CD4-positive, alpha-beta T cell treated with Interferon gamma for 1 hour (primary cell): ENCODE results near the gene CIDEB.
A peak's percentile ranks its signal among the peaks of the same experiment; 100 is the strongest.

Experiments
- DNase-seq: peaks from one replicate; pipeline ENCODE4 v3.0.0-alpha.2; 2020

CIDEB gene

DNA sequence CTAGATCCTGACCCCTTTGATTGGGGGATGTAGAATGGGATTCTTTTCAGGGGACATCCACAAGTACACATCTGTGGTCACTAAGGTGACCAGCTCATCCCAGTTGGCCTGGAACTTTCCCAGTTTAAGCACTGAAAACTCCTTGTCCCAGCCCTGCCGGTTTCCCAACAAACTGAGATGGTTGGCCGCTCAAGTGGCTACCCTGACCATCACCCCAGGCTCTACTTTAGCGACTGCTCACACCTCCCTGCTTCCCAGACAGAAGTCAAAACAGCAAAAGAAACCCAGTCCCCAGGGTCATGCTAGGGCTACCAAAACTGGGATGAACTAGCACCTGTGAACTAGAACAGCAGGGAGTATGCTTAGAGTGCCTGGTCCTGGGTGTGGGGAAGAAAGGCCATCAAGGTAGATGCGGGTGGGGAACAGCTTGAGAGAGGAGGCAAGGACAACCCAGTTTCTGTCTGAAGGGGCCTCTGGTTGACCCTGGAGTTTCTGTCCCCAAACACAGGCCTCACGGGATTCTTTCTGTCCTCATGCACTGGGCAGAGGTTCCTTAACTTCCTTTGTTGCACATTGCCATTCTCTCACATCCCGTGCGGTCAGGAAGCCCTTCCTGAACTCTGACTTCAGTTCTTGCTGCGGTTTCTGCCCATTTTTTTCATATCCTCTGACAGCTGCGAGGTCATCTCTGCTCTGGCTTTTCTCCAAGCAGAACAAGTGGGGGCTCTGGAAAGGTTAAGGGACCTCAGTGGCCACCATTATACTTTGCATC is 5.1 kb upstream of the CIDEB start:
- peak; percentile 46 for DNase-seq

DNA sequence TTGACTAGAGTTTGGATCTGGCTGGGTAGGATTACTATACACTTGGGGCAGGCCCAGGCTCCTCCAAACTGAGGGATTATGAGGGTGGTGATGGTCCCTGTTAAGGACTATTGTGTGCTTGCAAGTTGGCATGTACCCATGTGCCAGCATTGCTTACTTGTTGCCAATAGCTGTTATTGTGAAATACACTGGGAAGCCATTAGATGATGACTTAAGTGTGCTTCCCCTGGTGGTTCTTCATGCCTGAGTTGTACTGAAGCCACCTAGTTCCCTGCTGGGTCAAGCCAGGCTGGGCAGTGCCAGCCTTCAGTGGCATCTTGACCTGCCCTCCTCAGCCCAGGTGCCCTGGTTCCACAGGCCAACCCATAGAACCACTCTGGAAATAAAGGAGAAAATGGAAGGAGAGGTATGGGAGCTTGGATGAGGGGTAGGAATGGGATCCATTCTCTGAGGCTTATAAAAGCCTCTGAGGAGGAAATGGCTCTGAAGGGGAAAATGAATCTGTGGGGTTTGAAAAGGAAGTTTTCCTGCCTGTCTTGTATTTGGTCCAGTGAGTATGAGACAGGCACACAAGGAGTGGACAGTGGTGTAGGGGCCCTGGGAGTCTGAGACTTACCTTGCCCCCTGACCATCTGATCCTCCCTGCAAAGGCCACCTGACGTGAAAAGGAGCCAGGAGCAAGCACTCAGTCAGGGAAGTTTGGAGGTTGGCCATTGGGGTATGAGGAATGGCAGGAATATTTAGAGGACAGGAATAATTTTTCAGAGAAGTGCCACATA is 4.2 kb upstream of the CIDEB start:
- no peak for DNase-seq

DNA sequence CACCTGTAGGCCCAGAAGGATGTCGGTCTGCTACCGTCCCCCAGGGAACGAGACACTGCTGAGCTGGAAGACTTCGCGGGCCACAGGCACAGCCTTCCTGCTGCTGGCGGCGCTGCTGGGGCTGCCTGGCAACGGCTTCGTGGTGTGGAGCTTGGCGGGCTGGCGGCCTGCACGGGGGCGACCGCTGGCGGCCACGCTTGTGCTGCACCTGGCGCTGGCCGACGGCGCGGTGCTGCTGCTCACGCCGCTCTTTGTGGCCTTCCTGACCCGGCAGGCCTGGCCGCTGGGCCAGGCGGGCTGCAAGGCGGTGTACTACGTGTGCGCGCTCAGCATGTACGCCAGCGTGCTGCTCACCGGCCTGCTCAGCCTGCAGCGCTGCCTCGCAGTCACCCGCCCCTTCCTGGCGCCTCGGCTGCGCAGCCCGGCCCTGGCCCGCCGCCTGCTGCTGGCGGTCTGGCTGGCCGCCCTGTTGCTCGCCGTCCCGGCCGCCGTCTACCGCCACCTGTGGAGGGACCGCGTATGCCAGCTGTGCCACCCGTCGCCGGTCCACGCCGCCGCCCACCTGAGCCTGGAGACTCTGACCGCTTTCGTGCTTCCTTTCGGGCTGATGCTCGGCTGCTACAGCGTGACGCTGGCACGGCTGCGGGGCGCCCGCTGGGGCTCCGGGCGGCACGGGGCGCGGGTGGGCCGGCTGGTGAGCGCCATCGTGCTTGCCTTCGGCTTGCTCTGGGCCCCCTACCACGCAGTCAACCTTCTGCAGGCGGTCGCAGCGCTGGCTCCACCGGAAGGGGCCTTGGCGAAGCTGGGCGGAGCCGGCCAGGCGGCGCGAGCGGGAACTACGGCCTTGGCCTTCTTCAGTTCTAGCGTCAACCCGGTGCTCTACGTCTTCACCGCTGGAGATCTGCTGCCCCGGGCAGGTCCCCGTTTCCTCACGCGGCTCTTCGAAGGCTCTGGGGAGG is 3.1 kb upstream of the CIDEB start, which contains the start of gene LTB4R:
Gene LTB4R, plus strand, starts transcription at position 857 of the 959 bp plus-strand sequence. CDS start 4,150 bp downstream, outside the sequence.
- DNase-seq = peak; percentile 76

DNA sequence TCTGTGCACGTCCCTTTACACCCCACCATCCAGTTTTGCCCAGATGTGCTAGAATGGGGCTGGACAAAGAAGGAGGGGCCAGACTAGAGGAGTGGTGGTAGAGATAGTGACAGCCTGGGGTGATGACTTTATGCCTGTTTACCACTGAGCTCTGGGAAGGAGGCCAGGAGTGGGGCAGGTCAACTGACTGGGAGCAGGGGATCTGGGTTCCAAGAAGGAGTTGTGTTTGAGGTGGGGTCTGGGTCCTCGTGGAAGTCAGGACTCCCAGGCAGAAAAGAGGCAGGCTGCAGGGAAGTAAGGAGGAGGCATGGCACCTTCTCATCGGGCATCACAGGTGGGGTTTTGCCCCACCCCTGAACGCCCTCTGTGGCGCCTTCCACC is 2.5 kb upstream of the CIDEB start:
- no peak for DNase-seq

DNA sequence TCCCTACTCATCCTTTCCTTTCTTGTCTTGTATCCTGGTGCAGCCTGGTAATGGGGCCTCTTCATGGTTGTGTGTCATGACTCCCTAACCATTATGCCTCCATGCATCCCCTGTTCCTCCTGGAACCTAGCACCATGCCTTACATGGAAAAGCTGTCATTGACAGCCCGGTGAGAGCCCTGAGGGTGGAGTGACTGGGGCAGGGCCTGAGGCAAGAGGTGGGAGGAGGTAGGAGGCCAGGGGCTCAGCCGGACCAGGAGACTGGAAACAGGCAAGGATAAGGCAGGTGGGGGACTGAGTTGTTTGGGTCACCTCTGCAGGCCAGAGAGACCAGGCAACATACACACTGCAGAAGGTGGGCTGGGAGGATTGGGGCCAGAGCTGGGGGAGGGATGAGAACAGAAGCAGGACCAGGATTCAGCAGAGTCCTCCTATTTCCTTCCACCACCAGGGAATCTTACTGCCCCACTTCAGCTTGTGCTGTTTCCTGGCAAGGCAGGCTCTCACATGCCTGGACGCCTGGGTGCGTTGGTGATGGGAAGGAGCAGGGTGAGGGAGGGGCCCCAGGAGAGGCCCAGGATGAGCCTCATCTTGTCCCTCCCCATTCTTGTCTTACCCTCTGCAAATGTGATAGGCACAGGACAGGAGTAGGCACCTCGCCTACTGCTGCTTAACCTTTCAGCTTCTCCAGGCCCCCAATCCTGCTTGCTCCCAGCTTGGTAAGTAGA is 1.9 kb upstream of the CIDEB start, which contains the start of gene LTB4R2:
Gene LTB4R2, plus strand, starts transcription at position 603 of the 727 bp plus-strand sequence. CDS start 525 bp downstream, outside the sequence.
- no peak for DNase-seq

DNA sequence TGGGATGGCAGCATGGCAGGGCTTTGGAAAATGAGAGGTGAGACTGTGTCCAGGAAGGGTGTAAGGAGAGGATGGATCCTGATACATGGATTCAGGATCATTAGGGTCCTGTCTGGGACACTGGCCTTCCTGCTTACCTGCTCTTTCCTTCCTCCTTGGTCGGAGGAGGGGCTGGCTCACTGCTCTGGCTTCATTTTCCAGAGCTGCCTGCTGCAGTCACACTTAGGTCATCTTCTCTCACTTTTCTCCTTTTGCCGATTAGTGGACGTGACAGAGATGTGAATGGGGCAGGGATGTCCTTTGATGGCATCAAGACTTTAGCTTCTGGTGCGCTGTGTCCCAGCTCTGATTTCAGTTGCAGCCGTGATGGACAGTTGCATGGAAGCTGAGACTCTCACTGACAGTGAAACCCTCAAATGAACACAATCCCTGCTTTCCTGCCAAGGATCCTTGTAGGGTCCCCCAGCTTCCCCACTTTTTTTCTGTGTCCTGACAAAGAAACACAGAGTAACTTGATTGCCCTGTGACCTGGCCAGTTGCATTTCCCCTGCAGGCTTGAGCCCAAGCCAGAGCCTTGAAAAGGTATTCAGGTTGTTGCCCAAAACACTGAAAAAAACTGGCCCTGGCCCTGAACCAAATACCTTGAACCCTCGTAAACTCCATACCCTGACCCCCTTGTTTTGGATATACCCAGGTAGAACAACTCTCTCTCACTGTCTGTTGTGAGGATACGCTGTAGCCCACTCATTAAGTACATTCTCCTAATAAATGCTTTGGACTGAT is 756 bp upstream of the CIDEB start:
- no peak for DNase-seq

DNA sequence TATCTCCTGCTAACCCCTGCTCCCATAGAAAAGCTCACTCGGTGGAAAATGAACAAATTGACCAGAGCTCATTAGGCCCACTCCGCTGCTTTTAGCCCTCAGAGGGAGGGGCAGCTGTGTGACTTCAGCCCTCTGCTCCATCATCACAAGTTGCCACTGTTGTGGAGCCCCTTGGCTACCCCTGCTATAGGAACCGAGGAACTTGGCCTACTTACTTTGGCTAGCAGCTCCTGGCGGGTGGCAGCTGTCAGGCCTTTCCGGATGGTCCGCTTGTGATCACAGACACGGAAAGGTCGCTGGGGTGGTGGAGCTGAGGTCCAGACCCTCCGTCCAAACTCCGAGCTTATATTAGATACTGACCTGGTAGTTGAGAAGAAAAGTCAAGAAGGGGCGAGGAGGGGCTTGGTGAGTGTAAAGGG is 612 bp downstream of the CIDEB start:
- no peak for DNase-seq

DNA sequence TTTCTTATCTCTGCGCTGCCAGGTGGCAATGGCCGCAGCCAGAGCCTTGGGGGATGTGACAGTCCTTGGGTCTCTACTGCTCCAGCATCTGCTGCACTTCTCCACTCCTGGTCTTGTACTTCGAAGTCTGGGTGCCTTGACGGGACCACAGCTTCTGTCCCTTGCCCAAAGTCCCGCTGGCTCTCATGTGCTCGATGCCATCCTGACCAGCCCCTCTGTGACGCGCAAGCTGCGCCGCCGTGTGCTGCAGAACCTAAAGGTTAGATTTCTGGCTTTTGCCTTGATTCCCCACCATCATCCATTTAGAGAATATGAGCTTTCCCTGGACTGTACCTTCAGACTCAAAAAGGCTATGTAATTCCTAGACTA is 3.8 kb downstream of the CIDEB start:
- DNase-seq = no peak

DNA sequence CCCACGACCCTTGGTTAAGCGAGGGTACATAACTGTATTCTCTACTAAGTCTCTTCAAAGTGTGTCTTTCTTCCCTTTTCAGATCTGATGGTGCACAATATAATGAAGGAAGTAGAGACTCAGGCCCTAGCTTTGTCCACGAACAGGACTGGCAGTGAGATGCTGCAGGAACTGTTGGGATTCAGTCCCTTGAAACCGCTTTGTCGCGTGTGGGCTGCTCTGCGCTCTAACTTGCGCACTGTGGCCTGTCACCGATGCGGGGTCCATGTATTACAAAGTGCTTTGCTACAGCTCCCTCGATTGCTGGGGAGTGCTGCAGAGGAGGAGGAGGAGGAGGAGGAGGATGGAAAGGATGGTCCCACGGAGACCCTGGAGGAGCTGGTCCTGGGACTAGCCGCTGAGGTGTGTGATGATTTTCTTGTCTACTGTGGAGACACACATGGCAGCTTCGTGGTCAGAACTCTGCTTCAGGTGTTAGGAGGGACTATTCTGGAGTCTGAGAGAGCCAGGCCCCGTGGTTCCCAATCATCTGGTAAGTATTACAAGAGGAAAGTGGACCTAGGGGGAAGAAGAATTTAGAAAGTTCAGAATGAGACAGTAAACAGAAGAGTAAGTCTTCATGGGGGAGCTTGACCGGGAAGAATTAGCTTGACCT is 7.3 kb downstream of the CIDEB start:
- DNase-seq = no peak

DNA sequence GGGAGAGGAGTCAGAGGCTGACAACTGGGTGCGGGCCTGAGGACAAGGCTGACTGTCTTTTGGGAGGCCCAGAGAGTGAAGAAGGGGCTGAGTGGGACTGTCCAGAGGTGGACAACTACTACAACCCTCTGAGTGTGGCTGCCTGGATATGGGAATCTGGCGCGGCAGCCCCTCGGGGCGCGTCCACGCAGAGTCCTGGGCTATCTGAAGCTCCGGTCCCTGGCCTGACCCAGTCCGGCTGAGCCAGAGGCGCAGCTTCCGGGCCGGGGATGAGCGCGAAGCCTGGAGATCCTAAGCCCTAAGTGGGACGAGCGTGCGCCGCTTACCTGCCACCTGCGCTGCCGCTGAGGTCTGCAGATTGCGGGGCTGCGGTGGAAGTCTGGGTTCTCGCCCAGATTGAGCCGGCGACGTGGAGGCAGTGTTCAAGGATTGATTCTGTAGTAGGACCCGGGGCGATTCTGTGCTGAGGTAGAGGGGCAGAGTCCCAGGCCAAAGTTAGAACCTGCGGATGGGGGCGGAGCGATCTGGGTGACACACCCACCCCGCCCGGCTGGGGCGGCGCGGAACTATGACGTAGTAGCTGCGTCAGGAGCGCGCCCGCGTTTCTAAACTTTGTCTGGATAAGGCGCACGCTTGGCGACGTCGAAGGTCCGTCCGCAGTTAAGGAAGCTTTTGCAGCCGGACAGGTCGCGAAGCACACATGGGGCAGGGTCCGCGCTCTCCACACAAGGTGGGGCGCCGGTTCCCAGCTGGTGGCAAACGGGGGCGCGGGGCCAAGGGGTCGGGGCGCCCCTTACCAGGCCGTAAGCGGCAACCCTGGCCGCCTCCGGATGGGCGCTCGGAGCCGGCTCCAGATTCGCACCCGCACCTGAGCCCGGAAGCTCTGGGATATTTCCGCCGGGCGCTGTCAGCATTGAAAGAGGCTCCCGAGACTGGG is 8.3 kb downstream of the CIDEB start, which contains the start of the genes DHRS1 and NOP9:
Gene DHRS1, minus strand, starts transcription at position 526 of the 937 bp plus-strand sequence. CDS start 674 bp downstream, outside the sequence.
Gene NOP9, plus strand, starts transcription at position 596 of the 937 bp plus-strand sequence. Its CDS starts 105 bp downstream, at position 701.
- peak; percentile 86 for DNase-seq

DNA sequence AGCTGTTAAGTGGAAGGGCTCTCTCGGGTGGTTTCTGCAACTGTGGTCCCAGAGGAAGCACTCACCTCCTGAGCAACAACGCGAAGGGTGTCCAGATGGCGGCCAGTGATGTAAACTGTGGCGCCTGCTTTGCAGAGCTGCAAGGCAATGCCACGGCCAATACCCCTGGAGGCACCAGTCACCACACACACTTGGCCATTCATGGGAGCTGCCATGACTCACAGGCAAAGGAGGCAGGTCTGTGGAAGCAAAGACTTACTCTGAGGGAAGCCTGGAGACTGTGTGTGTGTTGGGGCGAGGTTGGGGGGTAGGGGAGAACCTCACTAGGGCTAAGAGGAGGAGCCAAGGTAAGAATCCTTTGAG is 8.9 kb downstream of the CIDEB start:
- DNase-seq = peak; percentile 20

DNA sequence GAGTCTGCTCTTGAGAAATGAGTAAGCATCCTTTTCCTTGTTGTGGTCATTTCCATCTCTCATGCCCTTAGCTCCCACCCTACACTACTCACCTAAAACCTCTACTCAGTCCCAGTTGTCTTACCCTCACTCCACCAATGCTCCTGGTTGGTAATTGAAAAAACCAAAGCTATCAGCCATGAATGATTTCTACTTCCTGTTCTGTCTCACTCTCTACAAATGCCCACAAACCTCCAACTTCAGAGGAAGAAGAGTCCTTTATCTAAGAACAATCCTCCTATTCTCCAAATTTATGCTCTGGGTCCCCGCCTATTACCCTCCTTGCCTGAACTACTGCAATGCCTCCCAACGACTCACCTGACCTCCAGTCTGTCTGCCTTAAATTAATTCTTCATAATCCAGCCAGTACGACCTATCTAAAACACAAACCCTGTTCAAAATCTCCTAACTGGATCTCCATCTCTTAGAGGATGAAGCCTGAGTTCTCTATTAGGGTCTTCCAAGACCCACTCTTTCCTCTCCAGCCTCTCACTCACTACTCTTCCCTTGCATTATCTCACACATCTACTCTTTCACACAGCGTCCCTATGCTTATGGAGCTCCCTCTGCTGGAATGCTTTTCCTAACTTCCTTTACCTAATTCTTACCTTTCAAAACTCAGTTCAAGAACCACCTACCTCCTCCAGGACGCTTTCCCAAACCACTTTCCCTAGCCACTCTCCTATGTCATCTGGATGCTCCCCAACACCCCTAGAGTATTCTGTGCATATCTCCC is 10.4 kb downstream of the CIDEB start:
- DNase-seq = no peak

DNA sequence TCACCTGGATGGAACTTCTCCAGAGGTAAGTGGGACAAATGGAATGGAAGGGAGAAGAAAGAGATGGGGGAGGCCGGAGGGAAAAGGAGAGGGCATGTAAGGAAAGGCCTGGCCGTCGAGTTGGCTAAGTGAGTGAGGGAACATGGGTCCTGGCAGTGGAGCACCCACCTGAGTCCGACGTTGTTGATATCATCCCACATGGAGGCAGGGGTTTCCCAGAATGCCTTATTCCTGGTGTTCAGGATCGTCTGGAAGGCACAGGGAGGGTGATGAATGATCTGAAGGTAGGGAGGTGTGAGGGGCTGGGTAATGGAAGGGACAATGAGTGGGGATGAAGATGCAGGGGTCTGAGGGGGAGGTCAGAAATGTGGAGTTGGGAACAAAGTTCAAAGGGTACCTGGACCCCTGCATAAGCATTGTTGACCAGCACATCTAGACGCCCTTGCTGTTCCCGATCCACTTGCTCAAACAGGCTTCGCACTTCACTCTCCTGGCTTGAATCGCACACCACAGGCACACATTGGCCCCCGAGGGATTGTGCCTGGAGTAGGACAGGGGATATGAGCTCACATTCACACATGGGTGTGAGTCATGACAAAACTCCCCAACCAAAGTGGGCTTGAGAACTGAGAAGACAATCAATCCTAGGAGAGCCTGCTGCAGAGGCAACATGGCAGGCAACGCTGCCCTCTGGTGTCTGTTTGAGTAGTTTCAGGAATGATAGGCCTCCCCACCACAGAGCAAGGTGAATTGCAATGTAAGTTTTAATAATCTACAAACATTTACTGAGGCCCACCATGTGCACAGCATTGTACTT is 11.2 kb downstream of the CIDEB start:
- DNase-seq = peak; percentile 80

DNA sequence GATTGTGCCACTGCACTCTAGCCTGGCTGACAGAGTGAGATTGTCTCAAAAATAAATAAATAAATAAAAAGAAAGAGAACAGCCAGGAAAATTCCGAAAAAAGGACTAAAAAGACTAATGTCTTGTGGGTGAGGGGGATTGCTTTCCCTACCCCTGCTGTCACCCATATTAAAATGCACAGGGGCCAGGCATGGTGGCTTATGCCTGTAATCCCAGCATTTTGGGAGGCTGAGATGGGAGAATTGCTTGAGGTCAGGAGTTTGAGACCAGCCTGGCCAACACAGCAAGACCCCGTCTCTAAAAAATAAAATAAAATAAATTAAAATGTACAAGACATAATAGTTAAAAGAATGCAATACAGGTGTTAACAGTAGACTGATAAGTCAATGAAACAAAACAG is 14.3 kb downstream of the CIDEB start:
- no peak for DNase-seq

DNA sequence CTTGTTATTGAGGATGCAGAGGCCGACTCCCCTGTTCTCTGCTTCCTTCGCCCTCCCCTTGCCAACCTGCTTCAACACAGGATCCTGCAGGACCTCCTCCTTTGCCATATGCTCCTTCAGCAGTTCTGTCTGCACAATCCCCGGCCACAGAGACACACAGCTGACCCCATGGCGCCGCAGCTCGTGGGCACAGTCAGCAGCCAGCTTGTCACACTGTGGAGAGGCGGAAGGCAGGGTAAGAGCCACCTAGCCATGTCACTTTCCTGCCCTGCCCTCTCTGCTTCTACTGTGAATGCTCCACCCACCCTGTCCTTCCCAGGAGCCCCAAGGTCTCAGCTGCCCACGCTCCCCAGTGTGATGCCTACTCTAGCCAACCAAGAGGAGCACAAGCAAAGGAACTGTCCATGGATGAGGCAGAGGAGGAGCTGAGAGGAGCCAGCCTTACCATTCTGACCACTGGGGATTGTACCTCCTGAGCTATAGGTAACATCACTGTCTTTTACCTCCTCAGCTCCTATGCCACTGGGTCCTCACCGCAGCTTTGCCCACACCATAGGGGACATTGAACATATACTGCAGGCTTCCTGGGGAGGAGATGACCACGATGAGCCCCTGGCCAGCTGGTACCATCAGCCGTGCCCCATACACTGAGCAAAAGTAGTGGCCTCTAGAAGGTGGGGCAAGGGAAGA is 15.5 kb downstream of the CIDEB start:
- no peak for DNase-seq

DNA sequence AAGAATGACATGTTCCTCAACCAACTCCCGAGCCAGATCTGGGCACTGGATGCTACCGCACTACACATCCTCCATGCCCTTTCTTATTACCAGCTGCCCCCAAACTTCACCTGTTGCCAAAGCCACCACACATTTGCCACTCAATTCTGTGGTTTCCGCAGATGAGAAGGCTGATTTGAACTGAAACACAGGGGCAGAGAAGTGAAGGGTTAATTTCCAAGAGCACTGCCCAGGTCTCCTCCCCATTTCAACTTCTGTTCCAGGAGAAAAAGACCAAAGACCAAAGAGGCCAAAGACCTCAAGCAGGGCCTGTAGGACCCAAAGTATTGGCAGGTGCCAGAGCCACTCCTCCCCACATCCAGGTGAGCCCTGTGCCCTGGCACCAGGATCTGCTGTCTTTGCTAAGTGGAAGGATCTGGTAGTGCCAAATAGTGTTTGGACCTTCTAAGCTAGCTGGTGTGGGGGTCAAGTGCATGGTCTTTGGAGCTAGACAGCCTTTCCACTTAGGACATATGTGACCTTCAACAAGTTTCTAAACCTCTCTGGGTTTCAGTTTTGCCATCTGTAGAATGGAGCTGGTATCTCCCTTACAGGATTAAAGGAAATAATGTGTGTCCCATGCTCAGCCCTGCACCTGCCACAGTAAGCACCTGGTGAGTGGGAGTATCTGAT is 16.2 kb downstream of the CIDEB start:
- no peak for DNase-seq
